Measurements from ENCODE around the gene ELN.

Gene ELN

GRCh38 chr7:74099031-74099430 lies 71.1 kb downstream of the ELN start:
- ATAC-seq (ENCODE audit: low read depth): no peak
- peak overlapping the region; percentile 90 for H3K27ac ChIP-seq (ENCODE audit: poor library complexity, severe bottlenecking)
- no peak overlapping the region for H3K4me3 ChIP-seq (ENCODE audit: severe bottlenecking)
- H3K4me1 ChIP-seq (ENCODE audit: insufficient read depth, poor library complexity, severe bottlenecking): peaks cover 16% of the 10 kb centered on the region
- H3K36me3 ChIP-seq (ENCODE audit: low read depth): peaks cover 40% of the 10 kb centered on the region
- TF ChIP-seq CTCF (IDR thresholded peaks at IDR 0.05; ENCODE audit: poor library complexity, severe bottlenecking): no peak
- H3K9me3 ChIP-seq (ENCODE audit: severe bottlenecking): peaks cover 9% of the 10 kb centered on the region
- no peak for DNase-seq (ENCODE audit: low spot score)
- no peaks in the 10 kb centered on the region for H3K27me3 ChIP-seq (ENCODE audit: insufficient read depth, poor library complexity, severe bottlenecking)

DNA sequence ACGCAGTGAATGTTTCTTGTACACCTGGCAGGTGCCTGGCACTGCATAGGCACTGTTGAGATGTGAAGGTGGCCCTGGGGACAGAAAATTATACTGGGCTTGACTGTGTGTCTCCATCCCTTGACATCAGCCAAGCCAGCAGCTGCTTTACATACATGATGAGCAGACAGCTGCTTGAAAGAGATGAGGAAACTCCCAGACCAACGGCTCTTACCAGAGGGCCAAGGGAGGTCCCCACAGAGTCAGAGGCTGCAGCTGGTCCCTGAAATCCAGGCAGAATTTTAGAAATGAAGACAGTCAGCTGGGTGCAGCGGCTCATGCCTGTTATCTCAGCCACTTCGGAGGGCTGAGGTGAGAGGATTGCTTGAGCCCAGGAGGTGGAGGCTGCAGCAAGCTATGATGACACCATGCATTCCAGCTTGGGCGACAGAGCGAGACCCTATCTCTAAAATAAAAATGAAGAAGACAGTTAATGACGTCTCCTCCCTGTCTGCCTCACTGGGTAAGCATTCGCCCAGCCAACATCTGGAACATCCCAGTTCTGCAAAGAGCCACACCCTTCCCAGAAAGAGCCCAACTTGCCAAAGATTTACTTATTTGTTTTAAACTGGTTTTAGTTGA lies 73.2 kb downstream of the ELN start:
- ATAC-seq (ENCODE audit: low read depth): no peak
- no peak for DNase-seq (ENCODE audit: low spot score)

DNA sequence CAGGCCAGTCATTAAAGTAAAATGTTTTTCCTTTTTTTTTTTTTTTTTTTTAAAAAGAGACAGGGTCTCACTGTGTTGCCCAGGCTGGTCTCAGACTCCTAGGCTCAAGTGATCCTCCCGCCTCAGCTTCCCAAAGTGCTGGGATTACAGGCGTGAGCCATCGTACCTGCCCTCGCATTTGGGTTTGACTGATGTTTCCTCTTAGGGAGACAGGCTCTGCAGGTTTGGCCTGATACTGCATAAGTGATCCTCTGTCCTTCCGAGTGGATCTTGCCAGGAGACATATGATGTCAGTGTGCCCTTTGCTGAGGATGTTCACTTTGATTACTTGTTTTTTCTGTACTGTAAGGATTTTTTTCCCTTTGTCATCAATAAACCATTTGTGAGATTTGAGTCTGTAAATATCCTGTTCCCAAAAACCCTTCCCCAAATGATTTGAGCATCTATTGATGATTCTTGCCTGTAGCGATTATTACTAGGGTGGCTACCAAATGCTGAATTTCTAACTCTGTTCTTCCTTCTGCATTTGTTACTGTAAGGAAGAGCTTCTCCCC lies 75.3 kb downstream of the ELN start:
- DNase-seq (ENCODE audit: low spot score) (no peak), ATAC-seq (ENCODE audit: low read depth) (no peak)
- H3K36me3 ChIP-seq (ENCODE audit: low read depth): peaks cover 53% of the 10 kb centered on the region
- no peaks in the 10 kb centered on the region for H3K27me3 ChIP-seq (ENCODE audit: insufficient read depth, poor library complexity, severe bottlenecking)
- no peaks in the 10 kb centered on the region for H3K9me3 ChIP-seq (ENCODE audit: severe bottlenecking)
- no peak for TF ChIP-seq CTCF (IDR thresholded peaks at IDR 0.05; ENCODE audit: poor library complexity, severe bottlenecking)
- no peak overlapping the region for H3K4me3 ChIP-seq (ENCODE audit: severe bottlenecking)
- peak overlapping the region; percentile 52 for H3K27ac ChIP-seq (ENCODE audit: poor library complexity, severe bottlenecking)
- H3K4me1 ChIP-seq (ENCODE audit: insufficient read depth, poor library complexity, severe bottlenecking): peaks cover 9% of the 10 kb centered on the region

More for the DNA sequence above, 73.2 kb downstream of the ELN start:
- Histone ChIP-seq H3K27ac (ENCODE audit: poor library complexity, severe bottlenecking) (no peak overlapping the region), H3K4me1 (ENCODE audit: insufficient read depth, poor library complexity, severe bottlenecking) (peaks cover 15% of the 10 kb centered on the region), H3K36me3 (ENCODE audit: low read depth) (peaks cover 50% of the 10 kb centered on the region), H3K4me3 (ENCODE audit: severe bottlenecking) (no peak overlapping the region), H3K27me3 (ENCODE audit: insufficient read depth, poor library complexity, severe bottlenecking) (no peaks in the 10 kb centered on the region), H3K9me3 (ENCODE audit: severe bottlenecking) (peaks cover 9% of the 10 kb centered on the region)
- TF ChIP-seq CTCF (IDR thresholded peaks at IDR 0.05; ENCODE audit: poor library complexity, severe bottlenecking): no peak

- Histone ChIP-seq H3K4me3 (ENCODE audit: severe bottlenecking) (no peak overlapping the region), H3K36me3 (ENCODE audit: low read depth) (peaks cover 52% of the 10 kb centered on the region), H3K27me3 (ENCODE audit: insufficient read depth, poor library complexity, severe bottlenecking) (no peaks in the 10 kb centered on the region), H3K9me3 (ENCODE audit: severe bottlenecking) (no peaks in the 10 kb centered on the region), H3K4me1 (ENCODE audit: insufficient read depth, poor library complexity, severe bottlenecking) (peaks cover 6% of the 10 kb centered on the region), H3K27ac (ENCODE audit: poor library complexity, severe bottlenecking) (peak overlapping the region; percentile 52)
- ATAC-seq (ENCODE audit: low read depth) (peak; percentile 80), DNase-seq (ENCODE audit: low spot score) (no peak)
- no peak for TF ChIP-seq CTCF (IDR thresholded peaks at IDR 0.05; ENCODE audit: poor library complexity, severe bottlenecking)
These were observed 76.7 kb downstream of the ELN start for GRCh38 chr7:74104702-74105101.

DNA sequence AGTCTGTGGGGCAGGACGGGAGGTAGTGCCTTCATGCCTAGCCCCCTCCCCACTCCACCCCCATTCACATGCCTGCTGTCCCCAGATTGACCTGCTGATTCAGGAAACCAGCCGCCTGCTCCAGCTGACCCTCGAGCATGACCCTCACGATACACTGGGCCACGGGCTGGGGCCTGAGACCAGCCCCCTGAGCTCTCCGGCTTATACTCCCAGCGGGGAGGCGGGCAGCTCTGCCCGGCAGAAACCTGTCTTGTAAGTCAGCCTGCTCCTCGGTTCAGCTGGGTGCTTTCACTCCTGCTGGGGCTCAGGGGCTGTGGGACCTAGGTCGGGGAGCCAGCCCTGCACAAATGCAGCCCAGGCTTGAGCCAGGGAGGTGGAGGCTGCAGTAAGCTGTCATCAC lies 78.0 kb downstream of the ELN start:
- TF ChIP-seq CTCF (IDR thresholded peaks at IDR 0.05; ENCODE audit: poor library complexity, severe bottlenecking): no peak
- no peak for DNase-seq (ENCODE audit: low spot score)
- H3K4me3 ChIP-seq (ENCODE audit: severe bottlenecking): no peak overlapping the region
- H3K27ac ChIP-seq (ENCODE audit: poor library complexity, severe bottlenecking): no peak overlapping the region
- peaks cover 56% of the 10 kb centered on the region for H3K36me3 ChIP-seq (ENCODE audit: low read depth)
- H3K27me3 ChIP-seq (ENCODE audit: insufficient read depth, poor library complexity, severe bottlenecking): no peaks in the 10 kb centered on the region
- peaks cover 6% of the 10 kb centered on the region for H3K4me1 ChIP-seq (ENCODE audit: insufficient read depth, poor library complexity, severe bottlenecking)
- H3K9me3 ChIP-seq (ENCODE audit: severe bottlenecking): no peaks in the 10 kb centered on the region
- ATAC-seq (ENCODE audit: low read depth): no peak
